HG03378 (cell line): Measurements from ENCODE around the gene PDE6G.
A peak's percentile ranks its signal among the peaks of the same experiment; 100 is the strongest.
"Not testable (repeated sequence)": the region's sequence is repeated elsewhere in the genome, so short reads cannot be mapped to it uniquely, and the experiment has no call there.

Source experiments
- ATAC-seq: cut with Tn5 transposase; IDR thresholded peaks from one replicate; pipeline ENCODE4 v1.9.1; 2021; ENCODE audit warnings: mild to moderate bottlenecking, moderate library complexity; ENCODE audit not compliant: unreplicated experiment

Gene PDE6G

GRCh38 chr17:81687770-81688541 is 31.6 kb upstream of the PDE6G start:
- ATAC-seq: no peak

GRCh38 chr17:81686614-81687013 is 30.3 kb upstream of the PDE6G start:
- ATAC-seq: no peak

DNA sequence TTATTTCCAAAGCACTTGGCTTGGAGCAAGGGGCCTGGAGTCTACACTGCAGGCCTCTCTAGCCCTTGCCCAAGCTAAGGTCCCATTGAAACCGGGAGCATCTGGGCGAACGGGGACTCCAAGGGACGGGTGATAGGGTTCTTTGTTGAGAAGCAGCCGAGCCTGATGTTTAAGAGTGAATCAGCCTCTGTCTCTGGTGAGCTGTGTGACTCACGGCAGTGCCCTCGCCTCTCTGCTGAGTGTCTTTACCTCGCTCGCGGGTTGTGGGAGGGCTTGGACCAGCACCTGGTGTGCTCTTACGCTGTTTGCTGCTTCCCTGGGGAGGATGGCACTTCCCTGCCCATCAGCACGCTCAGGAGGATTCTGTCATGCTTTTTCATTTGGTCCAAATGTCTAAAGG is 28.8 kb upstream of the PDE6G start:
- ATAC-seq: no peak

GRCh38 chr17:81684442-81684911 is 28.1 kb upstream of the PDE6G start:
- ATAC-seq: no peak

DNA sequence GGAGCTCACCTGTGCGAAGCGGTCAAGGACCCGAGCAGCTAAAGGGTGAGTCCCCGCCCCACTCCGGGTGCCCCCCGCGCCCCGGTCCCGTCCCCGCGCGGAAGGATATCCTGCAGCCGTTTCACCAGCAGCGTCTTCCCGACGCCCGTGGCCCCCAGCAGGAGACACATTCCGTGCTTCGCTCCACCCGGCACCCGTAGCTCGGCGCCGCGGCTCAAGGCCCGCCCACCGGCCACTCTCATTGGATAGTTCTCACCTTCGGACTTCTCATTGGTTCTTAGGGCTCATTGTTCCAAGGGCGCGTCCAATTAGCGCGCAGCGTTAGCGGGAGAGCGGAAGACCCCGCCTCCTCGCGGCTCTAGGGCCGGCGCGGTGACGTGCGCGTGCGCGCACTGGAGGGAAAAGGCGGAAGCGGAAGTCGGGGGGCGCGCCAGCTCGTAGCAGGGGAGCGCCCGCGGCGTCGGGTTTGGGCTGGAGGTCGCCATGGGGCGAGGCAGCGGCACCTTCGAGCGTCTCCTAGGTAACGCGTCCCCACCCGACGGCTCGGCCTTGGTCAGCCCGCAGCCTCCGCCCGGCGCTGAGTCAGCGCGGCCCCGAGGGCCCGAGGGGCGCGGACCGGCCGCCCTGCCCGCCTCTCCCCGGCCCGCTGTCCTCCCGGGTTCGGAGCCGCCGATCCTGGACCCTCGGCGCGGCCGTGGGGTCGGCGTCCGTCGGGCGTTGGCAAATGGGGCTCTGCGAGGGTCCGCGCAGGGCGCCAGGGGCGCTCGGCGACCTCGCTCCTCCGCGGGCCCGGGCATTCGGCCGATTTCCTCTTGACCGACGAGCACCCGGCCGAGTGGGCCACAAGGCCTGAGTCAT is 27.5 kb upstream of the PDE6G start, which contains the start of the genes ARL16 and HGS:
Gene ARL16 (minus strand): TSS at position 214 of the 858 bp plus-strand sequence. CDS start 44 bp downstream, at position 170.
Gene HGS (plus strand): TSS at position 428 of the 858 bp plus-strand sequence. CDS start 56 bp downstream, at position 484.
- peak; percentile 91 for ATAC-seq

- no peak for ATAC-seq
Measured at GRCh38 chr17:81683208-81683583, 26.9 kb upstream of the PDE6G start.

GRCh38 chr17:81682565-81683207 is 26.3 kb upstream of the PDE6G start:
- no peak for ATAC-seq

DNA sequence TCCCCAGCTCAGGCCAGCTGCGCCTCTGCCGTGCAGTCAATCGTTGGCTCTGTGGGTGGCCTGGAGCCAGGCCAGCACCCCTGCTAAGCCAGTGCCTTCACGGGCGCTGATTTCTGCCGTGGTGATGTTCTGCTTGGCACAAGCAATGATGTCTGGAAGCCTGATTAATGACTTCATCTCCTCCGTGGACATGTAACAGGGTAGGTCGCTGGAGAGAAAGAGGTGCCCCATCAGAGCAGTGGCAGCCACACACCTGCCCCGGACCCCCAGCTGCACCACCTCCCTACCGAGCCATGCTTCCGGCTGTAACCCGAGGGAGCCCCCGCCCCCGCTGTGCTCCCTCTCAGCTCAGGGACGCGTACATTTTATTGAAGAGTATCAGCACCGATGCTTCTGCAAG is 25.3 kb upstream of the PDE6G start:
- no peak for ATAC-seq

DNA sequence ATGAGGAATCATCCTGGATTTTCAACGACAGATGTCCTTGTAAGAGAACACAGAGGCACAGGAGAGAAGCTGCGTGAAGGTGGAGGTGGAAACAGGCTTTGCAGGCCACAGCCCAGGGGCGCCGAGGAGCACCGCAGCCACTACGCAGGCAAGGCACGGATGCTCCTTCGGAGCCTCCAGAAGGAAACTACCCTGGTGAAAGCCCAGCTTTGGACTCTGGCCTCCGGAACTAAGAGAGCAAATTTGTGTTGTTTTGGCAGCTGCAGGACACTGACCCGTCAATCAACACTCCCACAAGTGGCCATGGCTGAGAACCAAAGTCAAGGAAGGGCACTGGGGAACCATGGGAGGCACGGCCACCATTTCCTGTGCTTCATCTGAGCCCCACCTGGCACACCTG is 23.8 kb upstream of the PDE6G start:
- ATAC-seq: no peak

DNA sequence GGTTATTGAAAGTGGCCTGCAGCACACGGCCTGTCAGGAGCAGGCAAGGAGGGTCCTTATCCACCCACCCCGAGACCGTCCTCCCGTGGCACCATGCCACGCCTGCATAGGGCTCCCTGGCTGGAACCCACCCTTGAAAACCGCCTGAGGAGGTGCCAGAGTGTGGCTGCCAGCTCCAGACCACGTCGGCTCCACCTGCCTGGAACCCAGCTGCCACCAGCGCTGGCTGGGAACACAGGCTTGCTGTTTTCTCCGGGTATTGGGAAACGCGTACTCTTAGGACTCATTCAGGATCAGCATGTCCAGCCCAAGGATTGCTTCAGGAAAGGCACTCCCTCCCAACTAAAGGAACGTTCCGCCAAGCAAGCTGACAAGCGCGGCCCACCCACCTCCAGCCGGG is 20.6 kb upstream of the PDE6G start:
- ATAC-seq: no peak

DNA sequence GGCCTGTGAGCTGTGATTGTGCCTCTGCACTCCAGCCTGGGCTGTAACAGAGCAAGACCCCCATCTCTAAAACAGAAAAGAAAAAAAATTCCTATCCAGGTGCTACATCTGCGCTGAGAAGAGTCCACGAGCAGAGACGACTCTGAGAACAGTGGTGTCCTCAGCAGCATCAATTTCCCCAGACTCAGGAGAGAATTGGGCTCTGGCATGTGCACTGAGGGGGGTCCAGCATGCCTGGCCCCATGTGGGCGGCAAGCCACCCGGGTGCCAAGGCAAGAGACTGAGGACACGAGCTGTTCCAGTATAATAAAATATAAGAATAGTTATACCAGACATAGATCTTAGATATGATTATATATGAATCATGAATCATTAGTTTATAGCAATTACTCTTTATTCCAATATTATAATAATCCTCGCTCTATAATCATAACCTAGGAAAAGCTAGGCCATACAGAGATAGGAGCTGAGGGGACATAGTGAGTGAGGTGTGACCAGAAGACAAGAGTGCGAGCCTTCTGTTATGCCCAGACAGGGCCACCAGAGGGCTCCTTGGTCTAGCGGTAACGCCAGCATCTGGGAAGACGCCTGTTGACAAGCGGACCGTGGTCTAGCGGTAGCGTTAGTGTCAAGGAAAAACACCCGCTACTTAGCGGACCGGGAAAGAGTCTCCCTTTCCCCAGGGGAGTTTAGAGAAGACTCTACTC is 19.3 kb upstream of the PDE6G start:
- not testable (repeated sequence) for ATAC-seq

- ATAC-seq: no peak
Measured at GRCh38 chr17:81673561-81674258, 17.4 kb upstream of the PDE6G start.

GRCh38 chr17:81672954-81673353 is 16.6 kb upstream of the PDE6G start:
- ATAC-seq: no peak

DNA sequence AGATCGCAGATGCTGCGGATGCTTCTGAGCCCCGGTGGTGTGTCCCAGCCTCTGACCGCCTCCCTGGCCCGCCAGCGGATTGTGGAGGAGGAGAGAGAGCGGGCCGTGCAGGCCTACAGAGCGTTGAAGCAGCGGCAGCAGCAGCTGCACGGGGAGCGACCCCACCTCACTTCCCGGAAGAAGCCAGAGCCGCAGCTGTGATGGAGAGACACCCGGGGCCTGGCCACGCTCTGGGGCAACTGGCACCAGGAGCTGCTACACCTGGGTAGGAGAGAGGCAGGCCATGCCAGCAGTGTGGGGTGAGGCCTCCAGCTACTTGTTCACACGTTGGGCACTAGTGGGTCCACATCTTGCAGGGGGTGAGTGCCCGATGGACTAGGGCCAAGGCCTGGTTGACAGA is 16.2 kb upstream of the PDE6G start:
- ATAC-seq: no peak

DNA sequence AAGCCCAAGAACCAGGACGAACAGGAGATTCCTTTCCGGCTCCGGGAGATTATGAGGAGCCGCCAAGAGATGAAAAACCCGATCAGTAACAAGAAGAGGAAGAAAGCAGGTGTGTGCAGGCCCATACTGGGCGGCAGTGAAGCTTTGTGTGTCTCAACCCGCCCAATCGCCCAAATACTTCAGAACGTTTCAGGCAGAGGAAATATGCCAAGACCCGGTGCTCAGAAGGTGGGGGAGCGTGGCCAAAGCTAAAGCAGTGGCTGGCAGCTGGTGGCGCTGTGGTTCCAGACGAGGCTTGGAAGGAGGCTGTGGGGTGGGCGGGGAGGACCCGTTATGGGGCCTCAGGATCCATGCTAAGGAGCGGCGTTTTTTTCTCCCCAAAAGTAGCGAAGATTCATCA is 11.4 kb upstream of the PDE6G start:
- no peak for ATAC-seq

GRCh38 chr17:81666342-81667191 is 10.2 kb upstream of the PDE6G start, which contains the start of the genes CCDC137 and OXLD1:
CCDC137 (plus strand) TSS chr17:81666737; CDS start chr17:81666767, 30 bp downstream.
OXLD1 (minus strand) TSS chr17:81666605; CDS start chr17:81666577, 28 bp downstream.
- ATAC-seq: peak; percentile 83

GRCh38 chr17:81666092-81666341 is 9.7 kb upstream of the PDE6G start:
- ATAC-seq: no peak

- no peak for ATAC-seq
Measured at GRCh38 chr17:81665205-81666091, 9.1 kb upstream of the PDE6G start.
